HCT116 (cell line): Measurements from ENCODE around the gene CARD9. TPM values are rescaled to one million over a fixed set of nuclear protein-coding genes. Genes with fewer than 3 reads are reported as not detected.

Experiments used
- ATAC-seq: fragments of 200-7000 bp; cut with Tn5 transposase; 2 replicates; pipeline ENCODE4 v1.9.1; 2020; ENCODE audit warnings: mild to moderate bottlenecking, moderate library complexity
- Bru-seq: library from RNA; stranded (reverse); fragments of 400-500 nt; gene quantifications from one replicate; lab custom pipeline; 2021; lab: Mats Ljungman, UMichigan
- BruChase-seq, 2 experiments: library from RNA; stranded (reverse); fragments of 400-500 nt; gene quantifications; one replicate each; lab custom pipeline; 2021; lab: Mats Ljungman, UMichigan
- BruUV-seq: library from RNA; stranded (reverse); fragments of 400-500 nt; replicated peaks from 2 replicates; lab custom pipeline; 2021; lab: Mats Ljungman, UMichigan
- CTCF ChIA-PET: fragments of 300-600 bp; sonication (Branson Sonifier 250); formaldehyde crosslinking; loops from one replicate; lab custom pipeline; 2021; ENCODE audit warnings: antibody characterized with exemption; lab: Charles Lee
- POLR2A ChIA-PET: fragments of 300-600, 350-600 bp; sonication (Branson Sonifier 250); formaldehyde crosslinking; loops from one replicate; lab custom pipeline; 2021; ENCODE audit warnings: antibody characterized with exemption; lab: Charles Lee
- RAD21 ChIA-PET, 2 experiments: fragments of 300-600 bp; sonication (Branson Sonifier 250); formaldehyde crosslinking; loops; one replicate each; lab custom pipeline; 2023; ENCODE audit warnings: low total read pairs in 2 of 2; ENCODE audit not compliant: uncharacterized antibody in 2 of 2, unreplicated experiment in 2 of 2, low non-redundant PET in 1 of 2; lab: Charles Lee
- DNase-seq: peaks from one replicate; pipeline ENCODE4 v3.0.0-alpha.2; 2010; ENCODE audit warnings: low read depth, low spot score
- H2AFZ ChIP-seq: fragments of 200-600 bp; shearing (Covaris generic), sonication (generic); 2 replicates; pipeline ENCODE4 v1.6.1; 2017; ENCODE audit warnings: low read depth, mixed run types, mixed read lengths, antibody characterized with exemption, low read length; ENCODE audit not compliant: poor library complexity, severe bottlenecking
- H3K27ac ChIP-seq: 2 replicates; pipeline ENCODE4 v1.5.1; 2012; ENCODE audit warnings: low read depth, low read length
- H3K27me3 ChIP-seq: fragments of 200-600 bp; sonication (generic); 2 replicates; pipeline ENCODE4 v1.6.1; 2016; ENCODE audit warnings: mixed run types, low read length, mixed read lengths; ENCODE audit not compliant: insufficient read depth
- H3K36me3 ChIP-seq, 2 experiments: fragments of 200-500 bp in 1 of 2; fragments of 200-600 bp in 1 of 2; sonication (Bioruptor generic) in 1 of 2; sonication (generic) in 1 of 2; 2 replicates each; pipeline versions ENCODE4 v1.5.1 to v1.6.1; 2014 to 2016; ENCODE audit warnings: low read length in 2 of 2, inconsistent platforms in 1 of 2, mixed read lengths in 1 of 2, mixed run types in 1 of 2; ENCODE audit not compliant: insufficient read depth in 2 of 2, control insufficient read depth in 1 of 2
- H3K4me1 ChIP-seq, 2 experiments: fragments of 200-600 bp in 1 of 2; sonication (generic) in 1 of 2; 2 replicates each; pipeline versions ENCODE4 v1.5.1 to v1.6.1; 2012 to 2017; ENCODE audit warnings: low read length in 2 of 2, inconsistent platforms in 1 of 2, mild to moderate bottlenecking in 1 of 2, mixed read lengths in 1 of 2, mixed run types in 1 of 2, moderate library complexity in 1 of 2; ENCODE audit not compliant: insufficient read depth in 2 of 2, control insufficient read depth in 1 of 2
- H3K4me2 ChIP-seq: fragments of 200-600 bp; sonication (generic); 2 replicates; pipeline ENCODE4 v1.6.1; 2017; ENCODE audit warnings: mixed run types, low read length, mixed read lengths
- H3K4me3 ChIP-seq, 2 experiments: fragments of 200-600 bp in 1 of 2; sonication (generic) in 1 of 2; replicated peaks in 1 of 2; 2 replicates each; pipeline ENCODE4 v1.5.1; 2011 to 2016; ENCODE audit warnings: low read length in 2 of 2, control low read depth in 1 of 2, low read depth in 1 of 2, mild to moderate bottlenecking in 1 of 2, mixed read lengths in 1 of 2, mixed run types in 1 of 2
- H3K79me2 ChIP-seq: fragments of 200-600 bp; sonication (generic); 2 replicates; pipeline ENCODE4 v1.6.1; 2017; ENCODE audit warnings: mild to moderate bottlenecking, mixed run types, low read length, moderate library complexity, mixed read lengths; ENCODE audit not compliant: insufficient read depth
- H3K9ac ChIP-seq: fragments of 200-600 bp; sonication (generic); 2 replicates; pipeline ENCODE4 v1.6.1; 2016; ENCODE audit warnings: low read length, mixed read lengths
- H3K9me2 ChIP-seq: fragments of 200-600 bp; sonication (generic), shearing (Covaris generic); 2 replicates; pipeline ENCODE4 v1.6.1; 2017; ENCODE audit warnings: mixed run types, mild to moderate bottlenecking, moderate library complexity; ENCODE audit not compliant: insufficient read depth
- H3K9me3 ChIP-seq, 2 experiments: fragments of 200-500 bp in 1 of 2; fragments of 200-600 bp in 1 of 2; sonication (Bioruptor generic) in 1 of 2; sonication (generic) in 1 of 2; 2 replicates each; pipeline ENCODE4 v1.6.1; 2014 to 2017; ENCODE audit warnings: low read length in 2 of 2, mixed read lengths in 2 of 2, inconsistent platforms in 1 of 2, low read depth in 1 of 2, mild to moderate bottlenecking in 1 of 2, mixed run types in 1 of 2, moderate library complexity in 1 of 2; ENCODE audit not compliant: control insufficient read depth in 1 of 2, insufficient read depth in 1 of 2
- H4K20me1 ChIP-seq: fragments of 200-600 bp; sonication (generic), shearing (Covaris generic); 2 replicates; pipeline ENCODE4 v1.6.1; 2017; ENCODE audit warnings: mixed run types, mild to moderate bottlenecking, moderate library complexity; ENCODE audit not compliant: insufficient read depth
- ATF3 ChIP-seq: IDR thresholded peaks from 2 replicates; pipeline ENCODE4 v1.6.1; 2012
- CTCF ChIP-seq, 3 experiments: fragments of 200-600 bp in 1 of 3; sonication (generic) in 1 of 3; IDR thresholded peaks in 2 of 3; conservative IDR thresholded peaks in 1 of 3; 2 replicates each; pipeline ENCODE4 v1.5.1; 2012 to 2017; ENCODE audit warnings: low read depth in 2 of 3, low read length in 2 of 3, antibody characterized with exemption in 1 of 3, borderline replicate concordance in 1 of 3, control low read depth in 1 of 3, mild to moderate bottlenecking in 1 of 3, mixed read lengths in 1 of 3, mixed run types in 1 of 3, moderate library complexity in 1 of 3; ENCODE audit not compliant: insufficient read depth in 1 of 3
- EZH2phosphoT487 ChIP-seq: fragments of 200-600 bp; IDR thresholded peaks from 2 replicates; pipeline ENCODE4 v1.6.1; 2018; ENCODE audit warnings: antibody characterized with exemption, borderline replicate concordance
- FOSL1 ChIP-seq: IDR thresholded peaks from 2 replicates; pipeline ENCODE4 v1.6.1; 2012; ENCODE audit warnings: low read depth
- JUND ChIP-seq: IDR thresholded peaks from 2 replicates; pipeline ENCODE4 v1.6.1; 2012
- MAX ChIP-seq: IDR thresholded peaks from 2 replicates; pipeline ENCODE4 v1.6.1; 2012
- SRF ChIP-seq: IDR thresholded peaks from 2 replicates; pipeline ENCODE4 v1.6.1; 2012; ENCODE audit warnings: low read depth
- TCF7L2 ChIP-seq: IDR thresholded peaks from 2 replicates; pipeline ENCODE4 v1.7.0; 2011; ENCODE audit warnings: borderline replicate concordance, inconsistent platforms; ENCODE audit not compliant: insufficient read depth, insufficient read length; ENCODE audit errors: extremely low read depth
- intact Hi-C: fragments of 100-400 bp; cut with micrococcal nuclease; formaldehyde crosslinking; loops from 2 replicates; pipeline ENCODE4 v1.10.0; 2022
- long read RNA-seq: library from polyadenylated mRNA; unstranded; transcript quantifications from one replicate; pipeline ENCODE4 v2.0.0, GENCODE V29; 2021; ENCODE audit not compliant: unreplicated experiment
- polyA plus RNA-seq: library from polyadenylated mRNA; unstranded; fragments of >200 nt; gene quantifications from 2 replicates; pipeline ENCODE4 v1.2.1, GENCODE V29; 2012; ENCODE audit warnings: missing spikeins
- total RNA-seq: library from RNA; stranded (reverse); gene quantifications from one replicate; pipeline ENCODE4 v1.2.1, GENCODE V29; 2021; ENCODE audit not compliant: unreplicated experiment

Gene CARD9
- total RNA-seq (1.2 TPM), Bru-seq, nascent RNA (percentile 19 among the genes with signal in this experiment), BruChase-seq, experiment 1, labeled RNA remaining after a 6-hour chase (percentile 58 among the genes with signal in this experiment), BruChase-seq, experiment 2, labeled RNA remaining after a 2-hour chase (percentile 34 among the genes with signal in this experiment)
- polyA plus RNA-seq, result 0.51 and 0.57 TPM in 2 replicates
- long read RNA-seq, partial matches to known transcripts, result 4 of 5 reads
- long read RNA-seq, other reads (novel, unspliced or antisense), result 1 of 5 reads

DNA sequence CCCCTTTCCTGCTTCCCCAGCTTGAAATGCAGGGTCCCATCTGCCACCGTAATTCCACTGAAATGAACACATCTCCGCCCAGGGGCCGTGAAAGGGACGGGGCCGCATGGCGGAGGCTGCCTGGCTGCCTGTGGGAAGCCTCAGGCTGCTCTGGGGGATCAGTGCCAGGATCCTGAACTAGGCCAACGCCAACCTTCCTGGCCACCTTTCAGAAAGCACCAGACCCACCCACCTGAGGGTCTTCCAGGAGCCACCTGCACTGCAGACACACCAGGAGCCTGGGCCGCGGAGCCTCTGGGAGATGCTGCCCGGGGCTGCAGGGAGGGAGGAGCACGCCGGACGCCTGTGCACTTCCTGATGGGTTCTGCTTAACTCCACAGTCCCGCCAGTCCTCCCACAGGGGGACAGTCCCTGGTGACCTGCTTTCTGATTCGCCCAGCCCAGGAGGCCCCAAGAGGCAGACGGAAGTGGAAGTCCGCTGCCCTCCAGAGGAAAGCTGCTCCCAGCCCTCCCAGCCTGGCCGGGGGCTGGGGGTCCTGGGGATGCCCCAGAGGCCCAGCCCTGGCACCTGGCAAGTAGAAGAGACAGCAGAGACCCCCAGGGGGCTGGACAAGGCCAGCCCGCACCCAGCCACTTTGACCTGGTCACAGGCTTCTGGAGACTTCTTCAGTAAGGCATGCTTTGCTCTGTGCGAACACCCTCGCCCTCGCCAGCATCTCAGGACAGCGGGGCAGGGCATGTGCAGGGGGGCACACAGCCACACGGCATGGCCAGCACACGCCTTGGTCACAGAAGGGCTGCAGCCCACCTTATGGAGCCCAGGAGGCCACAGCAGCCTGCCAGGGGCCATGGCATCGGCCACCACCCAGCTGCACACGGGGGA is at the start of gene CARD9:
CARD9 (minus strand) TSS at position 370 of the 883 bp plus-strand sequence. CDS start 1,591 bp downstream, outside the sequence.
- Histone ChIP-seq H3K9ac (no peak within 1 kb of the TSS), H3K4me1 (peaks cover 0 to 9% of the 10 kb centered on the region in 2 experiments; a peak in 2 of 4 replicates), H2AFZ (no peak within 1 kb of the TSS), H4K20me1 (no peaks in the 10 kb centered on the region), H3K27me3 (no peaks in the 10 kb centered on the region), H3K4me3 (no peak within 1 kb of the TSS), H3K9me3 (no peaks in the 10 kb centered on the region), H3K27ac (no peak within 1 kb of the TSS; the same call in 1 of the 2 replicates), H3K4me2 (peak within 1 kb of the TSS; percentile 12; the same call in 1 of the 2 replicates), H3K9me2 (no peaks in the 10 kb centered on the region), H3K36me3 (no peaks in the 10 kb centered on the region; a peak in 1 of 4 replicates), H3K79me2 (no peaks in the 10 kb centered on the region)
- no peak for TF ChIP-seq CTCF (IDR thresholded peaks at IDR 0.05 in 2 of 3, conservative IDR thresholded peaks at IDR 0.05 in 1 of 3; ENCODE audit: borderline replicate concordance in 1 of 3, insufficient read depth in 1 of 3, low read depth in 2 of 3, low read length in 2 of 3)
- TF ChIP-seq MAX, result no peak
- TF ChIP-seq SRF, result no peak
- no peak for TF ChIP-seq ATF3
- TF ChIP-seq FOSL1, result no peak
- TF ChIP-seq EZH2phosphoT487, result no peak
- TF ChIP-seq TCF7L2, result no peak
- no peak for TF ChIP-seq JUND
- ChIA-PET RAD21 (no interaction called here), POLR2A (no interaction called here), CTCF (interaction anchor here (1.0 kb wide), 1 partner anchor 11 kb away, joined by 3 read pairs; no protein-coding TSS in a partner anchor)
- DNase-seq, result no peak
- BruUV-seq, result no TSS peak
- intact Hi-C loops, result no loop called here
- ATAC-seq, result no peak
